Right lobe of liver (tissue), 4 donors: Measurements from ENCODE around the gene DOP1B.

ENCODE experiments used
- POLR2A ChIP-seq: fragments of 450-650 bp; IDR thresholded peaks from one replicate; pipeline ENCODE4 v1.6.1; 2017; ENCODE audit warnings: antibody characterized with exemption, mild to moderate bottlenecking
- TF ChIP-seq, protein P1 (sequence below), 4 donors: fragments of 200-600 bp in 3 of 4; fragments of 450-650 bp in 1 of 4; IDR thresholded peaks; one replicate each; pipeline versions ENCODE4 v1.5.1 to v1.8.0; 2016 to 2022; ENCODE audit warnings: antibody characterized with exemption in 4 of 4, mild to moderate bottlenecking in 2 of 4
- donor health status: DM: no; HTN: no; CAD: no.
- donor health status: DM: no; HTN: no; CAD: no.
- donor health status: DM: no; HTN: yes; CAD: no.

DNA sequence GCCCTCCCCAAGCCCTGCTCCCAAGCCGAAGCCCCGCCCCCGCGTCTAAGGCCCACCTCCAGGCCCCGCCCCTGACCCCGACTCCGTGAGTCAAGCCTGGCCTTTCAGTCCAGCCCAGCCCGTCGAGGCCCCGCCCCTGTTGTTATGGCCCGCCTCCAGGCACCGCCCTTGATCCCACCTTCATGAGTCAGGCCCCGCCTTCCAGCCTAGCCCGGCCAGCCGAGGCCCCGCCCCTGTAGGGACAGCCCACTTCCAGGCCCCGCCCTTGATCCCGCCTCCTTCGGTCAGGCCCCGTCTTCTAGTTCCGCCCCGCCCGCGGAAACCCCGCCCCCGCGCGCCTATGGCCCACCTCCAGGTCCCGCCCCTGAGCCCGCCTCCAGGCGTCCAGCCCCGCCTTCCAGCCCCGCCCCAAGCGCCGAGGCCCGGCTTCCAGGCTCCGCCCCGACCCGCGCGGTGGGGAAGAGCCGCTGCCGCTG lies 247 bp upstream of the DOP1B start:
- TF ChIP-seq, protein P1, sequence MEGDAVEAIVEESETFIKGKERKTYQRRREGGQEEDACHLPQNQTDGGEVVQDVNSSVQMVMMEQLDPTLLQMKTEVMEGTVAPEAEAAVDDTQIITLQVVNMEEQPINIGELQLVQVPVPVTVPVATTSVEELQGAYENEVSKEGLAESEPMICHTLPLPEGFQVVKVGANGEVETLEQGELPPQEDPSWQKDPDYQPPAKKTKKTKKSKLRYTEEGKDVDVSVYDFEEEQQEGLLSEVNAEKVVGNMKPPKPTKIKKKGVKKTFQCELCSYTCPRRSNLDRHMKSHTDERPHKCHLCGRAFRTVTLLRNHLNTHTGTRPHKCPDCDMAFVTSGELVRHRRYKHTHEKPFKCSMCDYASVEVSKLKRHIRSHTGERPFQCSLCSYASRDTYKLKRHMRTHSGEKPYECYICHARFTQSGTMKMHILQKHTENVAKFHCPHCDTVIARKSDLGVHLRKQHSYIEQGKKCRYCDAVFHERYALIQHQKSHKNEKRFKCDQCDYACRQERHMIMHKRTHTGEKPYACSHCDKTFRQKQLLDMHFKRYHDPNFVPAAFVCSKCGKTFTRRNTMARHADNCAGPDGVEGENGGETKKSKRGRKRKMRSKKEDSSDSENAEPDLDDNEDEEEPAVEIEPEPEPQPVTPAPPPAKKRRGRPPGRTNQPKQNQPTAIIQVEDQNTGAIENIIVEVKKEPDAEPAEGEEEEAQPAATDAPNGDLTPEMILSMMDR (IDR thresholded peaks at IDR 0.05): no peak
- no peak for TF ChIP-seq POLR2A
